OCI-LY3 (cell line): ENCODE results near the gene NPPA.

Source experiments
- H2AFZ ChIP-seq: fragments of 200-600, 300-600 bp; shearing (Covaris generic); 2 replicates; pipeline ENCODE4 v1.6.0; 2014; ENCODE audit warnings: antibody characterized with exemption, low read depth, low read length
- H3K27ac ChIP-seq: fragments of 200-600, 300-600 bp; sonication (generic); 2 replicates; pipeline ENCODE4 v1.5.1; 2014; ENCODE audit warnings: mild to moderate bottlenecking, low read length, moderate library complexity, mixed read lengths
- H3K27me3 ChIP-seq: fragments of 200-600, 300-600 bp; sonication (generic); 2 replicates; pipeline ENCODE4 v1.6.1; 2014; ENCODE audit warnings: low read depth, low read length, mixed read lengths
- H3K36me3 ChIP-seq: fragments of 200-600, 300-600 bp; sonication (generic); replicated peaks from 2 replicates; pipeline ENCODE3; 2014; ENCODE audit warnings: low read depth, low read length, mixed read lengths
- H3K4me1 ChIP-seq: fragments of 300-600, 200-600 bp; sonication (generic); 2 replicates; pipeline ENCODE4 v1.6.1; 2014; ENCODE audit warnings: low read length, mixed read lengths
- H3K4me2 ChIP-seq: fragments of 200-600, 300-600 bp; sonication (generic); 2 replicates; pipeline ENCODE4 v1.6.1; 2014; ENCODE audit warnings: low read length, mixed read lengths
- H3K4me3 ChIP-seq: fragments of 300-600, 200-600 bp; sonication (generic); 2 replicates; pipeline ENCODE4 v1.5.1; 2014; ENCODE audit warnings: antibody characterized with exemption, mild to moderate bottlenecking, low read length, moderate library complexity
- H3K79me2 ChIP-seq: fragments of 300-600, 200-600 bp; shearing (Covaris generic); 2 replicates; pipeline ENCODE4 v1.6.1; 2014; ENCODE audit warnings: mild to moderate bottlenecking, low read length, mixed read lengths
- H3K9ac ChIP-seq: fragments of 300-600, 200-600 bp; shearing (Covaris generic); 2 replicates; pipeline ENCODE4 v1.6.0; 2014; ENCODE audit warnings: mild to moderate bottlenecking, low read length, moderate library complexity
- H3K9me3 ChIP-seq: fragments of 200-600, 300-600 bp; shearing (Covaris generic); 2 replicates; pipeline ENCODE4 v1.6.1; 2014; ENCODE audit warnings: low read length, mixed read lengths; ENCODE audit not compliant: insufficient read depth
- H4K20me1 ChIP-seq: fragments of 200-600, 300-600 bp; sonication (generic); 2 replicates; pipeline ENCODE4 v1.6.1; 2016; ENCODE audit warnings: low read length, mixed read lengths; ENCODE audit not compliant: insufficient read depth
- EZH2phosphoT487 ChIP-seq: fragments of 200-600 bp; shearing (Covaris generic); IDR thresholded peaks from 2 replicates; pipeline ENCODE4 v1.6.1; 2018; ENCODE audit warnings: antibody characterized with exemption, mixed run types, low read depth
- TF ChIP-seq, protein P1 (sequence below): fragments of 200-600, 300-600 bp; sonication (generic); IDR thresholded peaks from 2 replicates; pipeline ENCODE4 v1.5.1; 2014; ENCODE audit warnings: antibody characterized with exemption, low read length, low read depth

Gene NPPA

DNA sequence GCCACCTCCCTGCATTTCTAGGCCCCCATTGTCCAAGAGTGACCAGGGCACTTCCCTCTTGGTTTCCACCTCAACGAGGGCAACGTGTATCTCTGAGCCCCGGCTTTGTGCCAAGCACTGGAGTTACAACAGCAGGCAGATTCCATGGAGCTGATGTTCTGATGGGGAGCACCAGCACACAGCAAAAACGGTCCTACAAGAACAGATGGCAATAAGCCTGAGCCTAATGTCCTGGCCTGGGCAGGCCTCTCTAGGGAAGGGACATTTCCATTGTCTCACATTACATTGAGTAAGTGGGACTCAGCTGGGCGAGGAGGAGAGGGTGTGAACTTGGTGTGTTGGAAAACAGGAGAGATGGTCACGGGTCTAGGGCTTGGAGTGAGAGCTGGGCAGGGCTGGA is 38.3 kb upstream of the NPPA start:
- TF ChIP-seq EZH2phosphoT487 = no peak
- TF ChIP-seq, protein P1, sequence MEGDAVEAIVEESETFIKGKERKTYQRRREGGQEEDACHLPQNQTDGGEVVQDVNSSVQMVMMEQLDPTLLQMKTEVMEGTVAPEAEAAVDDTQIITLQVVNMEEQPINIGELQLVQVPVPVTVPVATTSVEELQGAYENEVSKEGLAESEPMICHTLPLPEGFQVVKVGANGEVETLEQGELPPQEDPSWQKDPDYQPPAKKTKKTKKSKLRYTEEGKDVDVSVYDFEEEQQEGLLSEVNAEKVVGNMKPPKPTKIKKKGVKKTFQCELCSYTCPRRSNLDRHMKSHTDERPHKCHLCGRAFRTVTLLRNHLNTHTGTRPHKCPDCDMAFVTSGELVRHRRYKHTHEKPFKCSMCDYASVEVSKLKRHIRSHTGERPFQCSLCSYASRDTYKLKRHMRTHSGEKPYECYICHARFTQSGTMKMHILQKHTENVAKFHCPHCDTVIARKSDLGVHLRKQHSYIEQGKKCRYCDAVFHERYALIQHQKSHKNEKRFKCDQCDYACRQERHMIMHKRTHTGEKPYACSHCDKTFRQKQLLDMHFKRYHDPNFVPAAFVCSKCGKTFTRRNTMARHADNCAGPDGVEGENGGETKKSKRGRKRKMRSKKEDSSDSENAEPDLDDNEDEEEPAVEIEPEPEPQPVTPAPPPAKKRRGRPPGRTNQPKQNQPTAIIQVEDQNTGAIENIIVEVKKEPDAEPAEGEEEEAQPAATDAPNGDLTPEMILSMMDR = no peak
- Histone ChIP-seq H3K27me3 (no peaks in the 10 kb centered on the region), H3K4me1 (no peaks in the 10 kb centered on the region), H3K9ac (no peak overlapping the region), H3K4me3 (no peak overlapping the region), H3K4me2 (no peak overlapping the region), H4K20me1 (no peaks in the 10 kb centered on the region), H3K79me2 (no peaks in the 10 kb centered on the region), H3K27ac (no peak overlapping the region), H3K9me3 (no peaks in the 10 kb centered on the region), H3K36me3 (no peaks in the 10 kb centered on the region), H2AFZ (no peak overlapping the region)

DNA sequence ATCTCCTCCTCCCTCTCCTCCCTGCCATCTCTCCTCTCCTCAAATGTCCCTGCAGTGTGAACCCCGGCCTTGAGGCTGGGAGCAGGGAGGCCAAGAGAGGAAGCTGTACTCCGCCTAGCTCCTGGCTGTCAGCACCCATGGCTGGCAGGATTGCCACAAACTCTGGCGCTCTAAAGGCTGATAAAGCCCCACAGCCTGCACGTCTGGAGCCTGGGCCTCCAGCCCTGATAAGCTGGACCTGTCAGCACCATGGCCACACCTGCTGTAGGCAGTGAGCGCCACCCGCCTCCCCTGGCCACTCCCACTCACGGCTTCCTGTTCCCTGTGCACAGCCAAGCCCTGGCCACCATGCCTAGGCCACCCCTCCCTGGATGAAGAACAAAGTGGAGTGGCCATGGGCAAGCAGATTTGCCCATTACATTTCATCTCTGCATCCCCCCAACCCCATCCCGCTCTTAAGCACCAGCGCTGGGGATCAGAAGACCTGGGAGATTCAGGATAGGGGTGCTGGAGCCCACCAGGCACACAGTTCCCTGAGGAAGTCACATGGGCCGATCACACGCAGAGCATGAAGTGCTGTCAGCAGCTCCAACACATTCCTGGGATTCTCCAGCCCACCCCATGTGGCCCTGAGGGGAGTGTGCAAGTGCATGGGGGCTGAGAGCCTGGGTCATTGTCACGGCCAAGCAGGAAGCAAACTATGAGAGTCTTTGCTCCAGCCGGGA is 35.4 kb upstream of the NPPA start:
- Histone ChIP-seq H3K9ac (no peak overlapping the region), H3K79me2 (no peaks in the 10 kb centered on the region), H3K4me3 (no peak overlapping the region), H3K9me3 (no peaks in the 10 kb centered on the region), H4K20me1 (no peaks in the 10 kb centered on the region), H3K27me3 (no peaks in the 10 kb centered on the region), H3K4me2 (no peak overlapping the region), H3K36me3 (no peaks in the 10 kb centered on the region), H3K27ac (no peak overlapping the region), H3K4me1 (no peaks in the 10 kb centered on the region), H2AFZ (no peak overlapping the region)
- no peak for TF ChIP-seq EZH2phosphoT487
- TF ChIP-seq, protein P1 = no peak

DNA sequence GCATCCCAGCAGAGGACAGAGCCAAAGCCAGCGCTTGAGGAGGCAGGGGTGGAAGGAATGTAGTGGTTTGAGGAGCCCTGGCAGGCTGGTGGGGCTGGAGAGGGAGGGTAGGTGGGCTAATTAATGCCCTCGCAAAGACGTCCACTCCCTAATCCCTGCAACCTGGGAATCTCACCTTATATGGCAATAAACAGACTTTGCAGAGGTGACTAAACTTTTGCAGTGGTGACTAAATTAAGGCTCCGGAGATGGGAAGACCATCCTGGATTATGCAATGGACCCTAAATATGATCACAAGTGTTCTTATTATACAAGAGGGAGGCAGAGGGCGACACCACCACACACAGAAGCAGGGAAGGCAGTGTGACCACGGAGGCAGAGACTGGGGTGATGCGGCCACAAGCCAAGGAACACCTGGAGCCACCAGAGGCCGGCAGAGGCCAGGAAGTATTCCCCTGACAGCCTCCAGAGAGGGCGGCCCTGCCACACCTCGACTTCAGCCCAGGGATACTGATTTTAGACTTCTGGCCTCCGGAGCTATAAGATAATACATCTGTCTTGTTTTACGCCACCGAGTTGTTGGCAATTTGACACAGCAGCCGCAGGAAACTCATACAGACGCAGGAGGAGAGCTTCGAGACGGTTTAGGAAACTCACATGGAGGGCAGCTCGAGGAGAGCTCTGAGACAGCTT is 34.3 kb upstream of the NPPA start:
- Histone ChIP-seq H3K9ac (no peak overlapping the region), H3K4me2 (no peak overlapping the region), H3K79me2 (no peaks in the 10 kb centered on the region), H4K20me1 (no peaks in the 10 kb centered on the region), H3K4me3 (no peak overlapping the region), H3K27me3 (no peaks in the 10 kb centered on the region), H3K27ac (no peak overlapping the region), H3K4me1 (no peaks in the 10 kb centered on the region), H2AFZ (no peak overlapping the region), H3K36me3 (no peaks in the 10 kb centered on the region), H3K9me3 (no peaks in the 10 kb centered on the region)
- TF ChIP-seq EZH2phosphoT487 = no peak
- TF ChIP-seq, protein P1 = no peak

DNA sequence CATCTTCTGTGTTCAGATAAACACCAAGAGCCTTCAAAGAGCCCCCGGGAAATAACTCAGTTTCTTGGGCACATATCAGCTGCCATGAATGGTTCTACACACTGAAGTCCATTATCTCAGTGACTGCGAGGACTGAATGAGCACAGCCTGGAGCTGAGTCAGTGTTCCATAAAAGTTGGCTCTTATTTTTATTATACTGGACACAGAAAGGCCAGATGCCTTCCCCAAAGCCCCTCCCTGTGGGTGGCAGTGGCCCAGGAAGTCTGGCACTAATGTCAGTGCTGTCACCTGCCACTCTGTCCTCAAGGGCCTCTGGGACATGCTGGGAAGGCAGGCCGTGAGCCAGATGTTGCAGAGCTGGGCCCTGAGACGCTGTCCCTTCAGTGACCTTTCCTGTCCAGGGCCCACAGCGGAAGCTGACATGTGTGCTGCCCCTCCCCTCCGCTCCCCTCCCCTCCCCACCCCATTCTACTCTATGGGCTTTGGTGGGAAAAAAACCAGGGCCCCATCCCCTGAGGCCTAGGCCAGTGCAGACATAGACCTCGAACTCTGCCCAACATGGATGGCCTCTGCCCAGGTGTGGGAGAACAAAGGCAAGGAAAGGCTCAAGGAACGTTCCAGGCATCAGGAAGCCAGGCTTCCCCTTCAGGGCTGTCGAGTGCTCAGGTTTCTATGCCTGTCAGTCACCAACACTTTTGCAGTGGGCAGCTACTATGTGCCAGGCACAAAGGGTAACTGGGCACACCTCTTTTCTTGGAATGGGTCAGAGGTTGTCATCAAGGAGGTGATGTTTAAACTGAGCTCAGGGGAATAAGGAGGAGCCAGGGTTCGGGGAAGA is 33.5 kb upstream of the NPPA start:
- no peak overlapping the region for H3K27ac ChIP-seq
- no peak for TF ChIP-seq EZH2phosphoT487
- TF ChIP-seq, protein P1 = no peak

More for the DNA sequence above, 33.5 kb upstream of the NPPA start:
- H3K4me1 ChIP-seq = no peaks in the 10 kb centered on the region
- no peaks in the 10 kb centered on the region for H3K36me3 ChIP-seq
- no peaks in the 10 kb centered on the region for H4K20me1 ChIP-seq
- H3K79me2 ChIP-seq = no peaks in the 10 kb centered on the region
- H3K9ac ChIP-seq = no peak overlapping the region
- H3K4me3 ChIP-seq = no peak overlapping the region
- no peak overlapping the region for H2AFZ ChIP-seq
- no peak overlapping the region for H3K4me2 ChIP-seq
- H3K9me3 ChIP-seq = no peaks in the 10 kb centered on the region
- no peaks in the 10 kb centered on the region for H3K27me3 ChIP-seq
